ENCODE measurements around the gene PKMYT1.

PKMYT1 gene

DNA sequence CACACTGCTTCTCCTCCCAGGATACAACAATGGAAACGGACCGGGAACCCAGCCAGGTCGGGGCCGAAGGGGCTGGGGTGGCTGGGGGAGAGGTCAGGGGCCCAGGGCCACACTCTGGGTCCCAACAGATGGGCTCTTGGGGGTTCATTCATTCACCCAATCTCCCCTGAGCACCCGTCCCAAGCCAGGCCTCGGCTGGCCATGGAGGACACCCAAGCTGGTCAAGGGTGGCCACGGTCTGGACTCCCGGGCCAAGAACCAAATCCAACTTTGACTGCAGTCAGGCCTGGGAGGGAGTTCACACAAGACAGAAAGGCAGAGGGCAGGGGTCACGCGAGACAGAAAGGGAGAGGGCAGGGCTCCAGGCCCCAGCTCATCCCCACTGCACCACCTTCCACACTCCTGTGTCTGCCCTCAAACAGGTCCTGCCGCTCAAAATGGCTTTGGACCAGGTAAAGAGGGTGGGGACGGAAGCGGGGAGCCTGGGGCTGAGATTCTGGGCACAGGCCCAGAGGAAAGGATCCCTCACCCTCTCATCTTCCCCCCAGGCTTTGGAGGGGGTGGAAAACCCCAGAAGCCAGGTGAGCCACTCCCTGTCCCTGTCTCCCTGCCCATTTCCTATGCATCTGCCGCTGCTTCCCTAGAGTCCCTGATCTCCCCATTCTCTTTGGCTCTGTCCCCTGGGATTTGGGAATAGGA, 12.3 kb upstream of the PKMYT1 start:
- no peak for DNase-seq

DNA sequence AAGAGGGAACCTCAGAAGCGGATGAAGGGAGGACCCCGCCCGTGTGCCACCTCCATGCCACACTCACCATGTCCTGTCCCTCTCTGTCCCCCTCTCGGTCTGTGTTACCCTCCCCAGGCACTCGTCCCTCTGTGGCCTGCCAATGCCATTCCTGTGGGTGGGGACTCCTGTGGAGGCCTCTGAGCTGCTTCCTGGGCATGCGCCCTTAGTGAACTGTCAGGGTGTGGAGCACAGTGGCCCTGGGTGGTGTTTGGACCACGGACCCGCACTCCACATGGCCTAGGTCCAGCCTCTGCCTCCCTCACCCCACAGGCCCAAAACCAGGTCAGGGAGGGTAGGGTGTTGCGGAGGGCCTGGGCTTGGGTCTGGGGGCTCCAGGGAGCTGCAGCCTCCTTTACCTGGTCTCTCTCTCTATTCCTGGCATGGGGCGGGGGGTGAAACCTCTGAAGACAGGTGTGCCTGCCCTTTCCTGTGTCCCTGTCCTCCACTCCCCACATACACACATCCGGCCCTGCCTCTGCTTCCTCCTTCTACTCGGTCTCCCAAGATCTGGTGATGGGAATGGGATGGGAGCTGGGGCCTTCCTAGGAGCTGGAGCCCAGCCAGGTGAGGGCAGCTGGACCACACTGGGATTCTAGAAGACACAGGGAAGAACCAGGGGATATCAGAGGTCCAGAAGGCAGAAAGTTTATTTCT, 11.5 kb upstream of the PKMYT1 start:
- no peak for DNase-seq

DNA sequence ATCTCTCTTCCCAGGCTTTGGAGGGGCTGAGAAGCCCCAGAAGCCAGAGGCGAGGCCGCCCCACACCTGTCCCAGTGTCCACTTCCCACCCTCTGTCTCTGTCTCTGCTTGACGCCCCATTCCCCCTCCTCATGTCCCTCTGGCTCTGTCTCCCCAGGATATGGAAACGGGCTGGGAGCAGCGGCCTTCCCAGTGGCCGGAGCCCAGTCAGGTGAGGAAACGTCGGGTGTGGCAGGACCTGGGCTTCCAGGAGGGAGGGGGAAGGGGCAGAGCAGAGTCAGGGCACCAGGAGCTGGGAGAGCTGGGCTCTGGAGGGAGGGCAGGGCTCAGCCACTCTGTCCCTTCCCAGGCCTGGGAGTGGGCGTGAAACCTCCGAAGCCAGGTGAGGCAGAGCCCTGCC, 10.6 kb upstream of the PKMYT1 start:
- no peak for DNase-seq

DNA sequence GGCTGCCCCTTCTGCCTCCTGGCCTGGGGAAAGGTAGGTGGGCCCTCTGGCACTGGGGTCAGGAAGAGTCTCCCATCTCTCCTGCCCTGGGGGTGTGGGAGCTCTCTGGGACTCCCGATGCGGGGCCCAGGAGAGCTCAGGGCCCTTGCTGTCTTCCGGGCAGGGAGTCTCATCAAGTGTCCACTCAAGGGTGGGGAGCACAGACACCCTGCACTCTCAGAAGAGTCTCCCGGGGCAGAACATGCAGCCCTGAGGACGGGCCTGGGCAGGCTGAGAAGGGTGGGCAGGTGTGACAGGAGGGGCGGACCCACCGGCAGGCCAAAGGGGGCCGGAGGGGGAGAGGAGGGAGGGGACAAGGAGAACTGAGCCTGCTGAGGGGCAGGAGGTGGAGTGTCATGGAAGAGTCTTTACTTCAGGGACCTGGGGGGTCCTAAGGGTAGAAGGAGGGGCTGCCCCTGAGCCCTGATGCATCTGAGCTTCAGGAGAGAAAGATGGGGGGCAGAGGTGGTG, 8.4 kb upstream of the PKMYT1 start:
- DNase-seq, result no peak

DNA sequence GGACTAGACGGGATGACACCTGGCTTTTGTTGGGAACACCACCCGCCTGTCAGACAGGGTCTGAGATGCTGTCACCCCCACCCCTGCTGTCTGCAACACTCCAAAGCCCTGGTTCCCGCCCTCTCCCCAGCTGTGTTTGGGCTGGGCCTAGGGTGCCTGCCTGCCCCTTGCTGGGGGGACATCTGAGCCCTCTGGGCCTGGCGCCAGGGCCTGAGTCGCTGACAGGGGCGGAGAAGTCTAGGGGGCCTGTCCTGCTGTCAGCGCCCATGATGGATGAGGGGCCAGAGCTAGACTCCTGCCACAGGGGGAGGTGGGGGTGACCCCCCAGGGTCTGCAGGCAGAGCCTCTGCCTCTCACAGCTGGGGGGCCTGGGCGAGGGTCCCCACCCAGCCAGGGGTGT, 7.6 kb upstream of the PKMYT1 start:
- DNase-seq, result peak; percentile 74

DNA sequence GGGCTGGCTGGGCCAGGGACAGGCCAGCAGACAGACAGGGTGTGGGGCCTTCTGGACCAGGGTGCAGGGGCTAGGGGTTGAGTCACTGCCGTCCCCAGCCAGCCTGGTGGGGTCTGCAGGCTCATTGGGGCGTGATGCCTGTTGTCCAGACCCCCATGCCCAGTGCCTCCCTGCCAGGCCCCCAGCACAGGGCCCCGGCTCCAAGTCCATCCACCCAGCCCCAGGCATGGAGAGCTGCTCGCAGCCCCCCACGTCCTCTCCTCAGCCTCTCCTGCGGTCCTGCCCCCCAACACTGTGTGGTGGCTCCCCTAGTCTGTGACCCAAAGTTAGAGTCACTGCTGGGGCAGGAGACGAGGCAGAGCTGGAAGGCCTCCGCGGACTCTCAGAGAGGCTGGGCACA, 7.0 kb upstream of the PKMYT1 start:
- no peak for DNase-seq

DNA sequence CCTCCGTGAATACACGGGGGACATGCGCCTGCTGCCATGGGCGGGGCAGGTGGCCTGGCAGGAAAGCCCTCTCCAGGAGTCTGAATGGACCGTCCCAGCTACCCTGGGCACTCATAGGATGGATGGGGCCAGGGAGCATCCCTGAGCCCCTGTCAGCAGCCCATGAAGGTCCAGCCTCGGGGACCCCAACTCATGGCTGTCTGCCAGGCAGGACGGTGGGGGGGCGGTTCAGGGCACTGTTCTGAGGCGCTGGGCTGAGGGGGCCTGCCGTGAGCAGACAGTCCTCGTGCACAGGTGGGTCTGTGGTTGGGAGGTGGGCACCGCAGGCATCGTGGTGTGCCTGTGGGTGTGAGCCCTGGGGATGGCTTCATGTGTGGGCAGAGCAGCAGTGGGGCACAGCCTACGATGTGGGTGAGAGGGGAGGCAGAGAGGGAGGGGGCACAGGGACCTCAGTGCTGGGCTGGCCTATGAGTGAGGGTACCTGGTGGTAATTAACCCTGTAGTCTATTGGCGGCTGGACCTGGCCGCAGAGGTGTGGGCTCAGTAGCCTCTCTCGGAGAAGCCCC, 6.5 kb upstream of the PKMYT1 start:
- DNase-seq, result no peak

DNA sequence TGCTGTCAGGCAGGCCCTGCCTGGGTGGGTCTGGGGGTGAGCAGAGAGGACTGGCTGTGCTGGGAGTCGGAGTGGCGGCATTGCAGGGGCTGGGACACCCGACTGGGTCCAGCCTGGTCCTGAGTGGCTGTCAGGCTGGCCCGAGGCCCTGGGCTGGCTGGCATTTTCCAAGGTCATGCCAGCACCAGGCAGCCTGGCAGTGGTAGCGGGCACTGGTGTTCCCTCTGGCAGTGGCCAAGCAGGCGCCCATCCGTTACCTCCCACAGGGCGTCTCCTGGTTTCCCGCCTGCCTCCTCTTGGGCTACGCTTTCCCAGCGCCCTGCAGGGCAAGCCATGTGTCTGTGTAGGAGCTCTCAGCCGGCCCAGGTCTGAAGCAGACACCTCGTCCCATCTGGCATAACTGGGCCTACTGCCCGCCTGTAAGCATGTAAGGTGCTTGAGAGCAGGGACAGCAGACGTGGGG, 5.7 kb upstream of the PKMYT1 start:
- DNase-seq, result no peak

DNA sequence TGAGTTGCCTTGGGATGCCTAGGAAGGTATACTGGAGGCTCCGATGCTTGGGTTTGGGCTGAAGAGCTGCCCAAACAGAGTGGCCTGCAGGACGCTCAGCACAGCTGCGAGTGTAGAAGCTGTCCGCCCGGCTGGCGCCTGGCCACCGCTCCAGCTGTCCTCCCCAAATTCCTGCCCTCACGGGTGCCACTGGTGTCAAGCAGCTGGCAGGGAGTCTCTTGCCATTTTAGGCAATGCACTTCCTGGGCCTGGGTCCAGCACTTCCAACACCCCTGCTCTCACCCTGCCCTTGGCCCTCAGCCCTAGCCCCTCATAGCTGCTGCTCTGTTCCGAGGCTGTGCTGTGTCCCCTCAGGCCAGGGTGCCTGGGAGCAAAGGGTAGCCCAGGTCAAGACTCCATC, 5.2 kb upstream of the PKMYT1 start:
- peak; percentile 77 for DNase-seq

DNA sequence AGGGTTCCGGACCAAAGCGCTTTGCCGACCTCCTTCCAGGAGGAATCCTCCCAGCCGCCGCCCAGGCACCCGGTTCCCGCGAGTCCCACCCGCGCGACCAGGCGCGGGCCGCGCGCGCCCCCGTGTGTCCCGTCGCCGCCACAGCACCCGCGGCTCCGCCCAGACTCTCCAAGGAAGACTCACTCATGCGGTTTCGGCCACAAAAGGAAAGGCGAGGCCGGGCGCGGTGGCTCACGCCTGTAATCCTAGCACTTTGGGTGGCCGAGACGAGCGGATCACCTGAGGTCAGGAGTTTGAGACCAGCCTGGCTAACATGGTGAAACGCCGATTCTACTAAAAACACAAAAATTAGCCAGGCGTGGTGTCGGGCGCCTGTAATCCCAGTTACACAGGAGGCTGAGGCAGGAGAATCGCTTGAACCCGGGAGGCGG, 3.5 kb upstream of the PKMYT1 start:
- DNase-seq, result peak; percentile 85

DNA sequence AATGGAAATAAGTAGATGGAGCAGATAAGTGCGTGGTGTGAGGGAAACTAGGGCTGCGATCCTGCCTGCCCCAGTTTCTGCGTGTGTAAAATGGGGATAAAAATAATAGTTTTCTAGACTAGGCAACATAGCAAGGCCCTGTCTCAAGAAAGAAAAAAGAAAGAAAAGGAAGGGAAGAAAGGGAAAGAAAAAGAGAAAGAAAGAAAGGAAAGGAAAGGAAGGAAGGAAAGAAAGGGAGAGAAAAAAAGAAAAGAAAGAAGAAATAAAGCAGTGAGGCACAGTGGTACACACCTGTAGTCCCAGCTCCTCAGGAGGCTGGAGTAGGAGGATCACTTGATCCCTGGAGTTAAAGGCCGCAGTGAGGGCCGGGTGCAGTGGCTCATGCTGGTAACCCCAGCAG, 2.2 kb upstream of the PKMYT1 start:
- DNase-seq, result no peak

DNA sequence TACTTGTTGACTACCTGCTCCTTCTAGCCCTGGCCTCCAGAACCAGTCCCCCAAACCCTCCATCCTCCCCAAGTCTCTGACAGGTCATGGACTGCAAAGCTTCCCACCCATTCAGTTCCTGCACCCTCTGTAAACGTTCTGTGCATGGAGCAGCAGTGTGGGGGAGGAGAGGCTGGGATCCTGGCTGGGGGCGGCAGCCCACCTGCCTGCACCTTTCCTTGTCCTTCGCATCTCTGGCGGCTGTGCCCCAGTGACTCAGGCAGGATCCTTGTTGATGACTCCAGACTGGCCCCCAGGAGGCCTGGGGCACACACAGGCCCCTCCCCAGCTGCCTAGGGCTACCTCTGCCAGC, 1.6 kb upstream of the PKMYT1 start:
- DNase-seq, result no peak

DNA sequence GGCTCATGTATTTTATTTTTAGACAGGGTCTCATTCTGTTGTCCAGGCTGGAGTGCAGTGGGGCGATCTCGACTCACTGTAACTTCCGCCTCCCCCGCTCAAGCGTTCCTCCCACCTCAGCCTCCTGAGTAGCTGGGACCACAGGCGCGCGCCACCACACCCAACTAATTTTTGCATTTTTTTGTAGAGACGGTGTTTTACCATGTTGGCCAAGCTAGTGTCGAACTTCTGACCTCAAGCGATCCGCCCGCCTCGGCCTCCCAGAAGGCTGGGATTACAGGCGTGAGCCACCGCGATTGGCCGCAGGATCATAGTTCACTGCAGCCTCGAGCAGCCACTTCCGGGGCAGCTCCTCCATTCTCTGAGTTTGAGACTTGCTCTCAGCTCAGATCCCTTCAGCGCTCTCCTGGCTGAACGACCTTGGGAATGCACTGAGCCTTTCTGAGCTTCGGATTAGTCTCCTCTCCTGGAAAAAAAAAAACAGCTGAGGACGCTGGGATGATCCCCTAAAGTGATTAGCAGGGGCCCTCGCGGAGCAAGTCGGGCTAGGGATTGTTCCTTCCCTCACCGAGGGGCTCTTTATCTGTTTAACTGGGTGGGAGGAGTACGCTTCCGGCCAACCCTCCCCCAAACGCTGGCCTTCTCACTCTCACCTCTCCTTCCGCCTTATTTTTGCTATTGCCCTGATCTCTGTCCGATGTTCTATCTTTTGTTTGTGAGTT, 1.1 kb upstream of the PKMYT1 start:
- no peak for DNase-seq

DNA sequence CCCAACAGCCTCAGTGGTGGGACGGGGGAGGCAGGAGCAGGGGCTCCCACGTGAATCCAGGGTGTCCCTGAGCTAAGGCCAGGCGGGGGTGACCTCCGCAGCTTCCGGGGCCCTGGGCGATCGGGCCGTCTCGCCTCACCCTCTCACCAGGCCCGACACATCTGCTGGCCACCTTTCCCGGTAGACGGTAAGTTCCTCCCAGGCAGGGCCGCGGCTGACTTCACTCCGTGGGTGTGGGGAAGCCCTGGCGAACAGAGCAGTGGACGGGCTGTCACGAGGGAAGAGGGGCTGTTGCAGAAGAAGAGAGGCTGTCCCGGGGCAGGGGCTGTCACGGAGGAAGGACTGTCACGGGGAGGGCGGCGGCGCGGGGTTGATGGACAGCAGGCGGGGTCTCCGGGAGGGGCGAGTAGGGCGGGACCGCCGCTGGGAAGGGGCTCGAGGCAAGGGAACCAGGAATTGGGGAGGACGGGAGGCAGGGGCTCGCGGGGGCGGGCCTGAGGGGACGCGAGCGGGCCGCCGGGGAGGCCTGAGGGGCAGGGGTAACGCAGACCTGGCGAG, 498 bp downstream of the PKMYT1 start:
- DNase-seq, result no peak

DNA sequence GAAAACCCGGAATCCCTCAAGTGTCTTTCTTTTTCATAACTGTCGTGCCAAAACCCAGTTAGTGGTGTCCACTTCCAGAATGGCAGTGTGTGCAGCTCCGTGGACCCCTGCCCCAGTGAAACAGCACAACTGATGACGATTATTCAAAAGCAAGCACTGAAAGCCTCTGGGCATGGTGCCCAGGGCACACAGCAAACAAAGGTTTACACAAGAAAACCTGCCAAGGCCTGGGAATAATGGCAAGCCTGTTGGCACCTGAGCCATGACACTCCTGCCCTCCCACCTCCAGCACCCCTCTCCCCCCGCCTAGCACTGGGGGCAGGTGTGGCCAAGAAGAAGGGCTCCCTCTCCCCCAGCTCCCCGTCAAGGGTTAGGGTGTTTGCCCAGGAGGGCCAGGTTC, 2.8 kb downstream of the PKMYT1 start:
- DNase-seq, result no peak

DNA sequence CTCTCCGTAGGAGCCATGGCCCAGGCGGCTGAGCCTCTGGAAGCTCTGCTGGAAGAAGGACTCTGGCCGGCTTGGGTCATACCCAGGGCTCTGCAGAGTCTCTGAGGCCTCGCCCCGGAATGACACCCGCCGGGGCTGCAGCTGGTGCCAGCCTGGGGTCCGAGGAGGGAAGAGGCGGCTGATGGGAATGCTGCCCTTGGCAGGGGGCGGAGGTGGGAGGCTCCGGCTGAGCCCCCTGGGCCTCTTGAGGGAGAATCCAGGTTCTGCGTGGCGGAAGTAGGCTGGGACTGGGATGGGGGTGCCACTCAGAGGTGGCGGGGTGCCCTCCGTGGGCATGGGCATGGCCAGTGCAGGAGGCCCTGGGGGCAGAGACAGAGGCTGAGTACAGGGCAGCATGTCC, 3.6 kb downstream of the PKMYT1 start:
- DNase-seq, result no peak

DNA sequence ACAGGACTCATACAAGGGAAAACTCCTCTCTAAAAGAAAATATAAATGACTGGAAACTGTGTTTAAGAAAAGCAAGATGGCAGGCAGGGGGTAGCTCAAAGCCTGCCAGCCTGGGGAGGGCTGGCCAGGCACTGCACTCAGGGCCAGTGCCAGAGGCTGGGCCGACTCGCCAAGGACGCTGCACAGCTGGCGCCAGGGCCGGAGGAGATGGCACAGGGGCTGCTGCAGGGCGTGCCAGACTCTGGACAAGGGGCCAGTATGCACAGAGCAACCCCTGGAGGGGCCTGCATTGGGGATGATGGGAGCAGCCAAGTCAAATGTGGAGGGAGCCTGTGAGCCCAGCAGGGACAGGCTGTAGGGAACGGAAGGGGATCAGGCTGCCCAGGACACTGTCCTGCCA, 4.0 kb downstream of the PKMYT1 start:
- DNase-seq, result no peak

DNA sequence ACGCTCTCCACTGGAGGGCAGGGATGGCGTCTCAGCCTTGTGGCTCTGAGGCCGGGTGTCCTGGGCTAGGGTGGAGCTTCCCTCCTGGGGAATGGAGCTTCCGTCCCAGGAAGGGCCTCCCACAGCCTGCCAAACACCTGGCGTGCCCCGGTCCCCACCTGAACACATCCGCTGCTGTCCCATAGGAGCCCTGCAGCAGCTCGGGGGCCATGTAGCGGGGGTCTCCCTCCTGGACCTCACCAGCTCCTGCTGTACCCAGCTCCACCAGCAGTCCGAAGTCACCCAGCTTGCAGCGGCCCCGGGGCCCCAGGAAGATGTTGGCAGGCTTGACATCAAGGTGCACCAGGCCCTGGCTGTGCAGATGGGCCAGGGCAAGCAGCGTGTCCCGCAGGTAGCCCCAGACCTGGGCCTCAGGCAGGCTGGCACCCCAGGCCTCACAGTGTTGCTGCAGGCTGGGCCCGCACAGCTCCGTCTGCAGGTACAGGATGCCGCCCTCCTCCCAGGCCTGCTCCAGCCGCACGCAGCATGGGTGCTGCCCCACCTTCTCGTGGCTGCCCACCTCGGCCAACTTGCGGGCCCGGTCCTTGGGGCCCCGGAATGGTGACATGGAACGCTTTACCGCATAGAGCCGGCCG, 5.0 kb downstream of the PKMYT1 start:
- DNase-seq, result no peak

DNA sequence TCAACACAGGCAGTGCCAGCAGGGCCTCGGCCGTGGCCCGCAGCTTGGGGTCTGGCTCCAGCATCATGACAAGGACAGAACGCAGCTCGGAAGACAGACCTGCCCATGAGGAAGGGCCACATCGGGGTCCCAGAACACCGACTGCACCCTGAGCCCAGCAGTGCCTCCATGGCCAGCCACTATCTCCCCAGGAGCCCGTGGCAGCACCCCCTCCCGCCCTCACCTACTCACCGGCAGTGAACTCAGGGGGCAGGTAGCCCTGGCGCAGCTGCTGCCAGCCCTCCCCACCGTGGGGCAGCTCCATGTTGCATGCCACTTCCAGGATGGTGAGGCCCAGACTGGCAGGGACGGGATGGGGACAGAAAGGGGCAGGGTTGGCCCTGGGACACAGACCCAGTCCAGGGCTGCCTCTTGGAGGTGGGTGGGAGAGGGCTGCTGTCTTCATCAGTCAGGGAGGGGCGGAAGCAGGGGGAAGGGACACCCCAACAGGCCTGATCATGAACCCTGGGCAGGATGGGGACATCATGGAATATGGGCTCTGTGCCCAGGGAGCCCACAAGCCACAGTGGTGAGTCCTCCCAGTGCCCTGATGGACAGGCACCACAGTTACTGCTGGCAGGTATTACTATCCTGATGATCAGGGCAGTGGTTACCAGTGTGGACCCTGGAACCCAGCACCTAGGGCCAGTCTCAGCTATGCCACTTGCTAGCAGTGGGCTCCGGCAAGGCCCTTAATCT, 5.8 kb downstream of the PKMYT1 start:
- DNase-seq, result no peak

DNA sequence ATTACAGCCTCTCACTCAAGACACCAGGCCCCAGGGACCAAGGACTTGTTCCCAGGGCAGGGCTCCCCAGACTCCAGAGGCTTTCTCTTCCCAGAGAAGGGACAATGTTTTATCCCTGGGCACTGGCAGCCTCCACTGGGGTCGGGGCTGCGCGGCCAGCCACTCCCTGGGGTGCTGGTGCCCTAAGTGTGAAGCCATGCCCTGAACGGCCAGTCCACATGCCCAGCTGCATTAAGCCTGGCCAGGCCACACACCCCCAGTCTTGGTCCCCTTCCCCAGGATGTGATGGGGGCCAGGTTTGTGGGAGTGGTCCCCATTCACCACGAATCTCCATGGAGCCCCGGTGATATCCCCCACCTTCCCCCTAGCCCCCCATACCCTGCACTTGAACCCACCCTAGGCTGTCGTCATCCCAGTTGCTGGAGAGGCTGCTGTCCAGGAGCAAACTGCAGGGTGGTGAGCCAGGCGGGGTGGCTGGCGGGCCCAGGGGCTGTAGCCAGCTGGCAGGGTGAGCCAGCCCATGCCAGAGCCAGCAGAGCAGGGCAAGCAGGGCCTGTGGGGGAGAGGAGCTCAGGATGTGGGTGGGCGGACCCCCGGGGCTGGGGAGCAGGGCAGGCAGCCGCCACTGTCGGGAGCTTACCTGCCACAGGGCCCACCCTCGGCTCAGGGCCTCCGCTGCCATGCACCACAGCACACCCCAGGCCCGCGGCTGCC, 6.5 kb downstream of the PKMYT1 start:
- DNase-seq, result no peak

DNA sequence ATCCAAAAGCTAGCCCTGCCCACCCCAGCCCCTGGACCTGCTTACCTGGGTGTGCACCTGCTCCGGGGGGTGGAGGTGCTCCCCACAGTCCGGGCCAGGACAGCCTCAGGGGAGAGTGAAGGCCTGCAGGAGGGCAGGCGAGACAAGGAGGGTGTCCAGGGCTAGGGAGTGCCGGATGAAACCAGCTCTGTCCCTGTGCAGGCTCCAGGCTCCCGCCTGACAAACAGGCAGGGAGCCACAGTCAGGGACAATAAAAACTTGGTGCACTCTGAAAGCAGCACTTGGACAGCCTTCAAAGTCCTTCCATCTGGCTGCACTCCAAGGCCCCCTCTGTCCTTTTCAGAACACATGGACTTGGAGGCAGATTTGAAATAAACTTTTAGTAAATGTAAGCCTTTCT, 7.2 kb downstream of the PKMYT1 start:
- no peak for DNase-seq

Measured in left hindlimb (tissue), 1 donor.